H1 (cell line): ENCODE measurements around the gene CPNE5. TPM values are rescaled to one million over a fixed set of nuclear protein-coding genes. Genes with fewer than 3 reads are reported as not detected.

Source experiments
- CTCF ChIA-PET: fragments of 300-600 bp; sonication (Branson Sonifier 250); formaldehyde crosslinking; loops from one replicate; lab custom pipeline; 2021; ENCODE audit not compliant: partially characterized antibody; lab: Charles Lee
- POLR2A ChIA-PET: fragments of 300-600 bp; sonication (Branson Sonifier 250); formaldehyde crosslinking; loops from one replicate; lab custom pipeline; 2021; ENCODE audit warnings: inconsistent platforms; ENCODE audit not compliant: partially characterized antibody; lab: Charles Lee
- DNase-seq, 2 experiments: peaks; one replicate each; pipeline versions ENCODE4 v3.0.0 to v3.0.0-alpha.2; 2010 to 2022; ENCODE audit warnings: low spot score in 2 of 2, low read depth in 1 of 2, mixed read lengths in 1 of 2
- FAIRE-seq: peaks from 2 replicates; lab custom pipeline; 2011; peaks lifted over from hg19 to GRCh38; lab: Jason Lieb, UNC
- H2AFZ ChIP-seq: 2 replicates; pipeline ENCODE4 v1.8.1; 2012; ENCODE audit warnings: low read length, inconsistent platforms
- H2AK5ac ChIP-seq: 2 replicates; pipeline ENCODE4 v1.6.1; 2013; ENCODE audit warnings: low read depth, low read length
- H2BK120ac ChIP-seq: replicated peaks from 2 replicates; pipeline ENCODE3; 2013; ENCODE audit warnings: low read depth, low read length, inconsistent platforms
- H2BK12ac ChIP-seq: 2 replicates; pipeline ENCODE4 v1.6.1; 2013; ENCODE audit warnings: low read depth, low read length
- H2BK15ac ChIP-seq: 2 replicates; pipeline ENCODE4 v1.6.1; 2013; ENCODE audit warnings: low read length
- H2BK20ac ChIP-seq: 2 replicates; pipeline ENCODE4 v1.6.1; 2013; ENCODE audit warnings: low read length
- H2BK5ac ChIP-seq: 2 replicates; pipeline ENCODE4 v1.6.1; 2013; ENCODE audit warnings: low read depth, low read length
- H3K14ac ChIP-seq: 2 replicates; pipeline ENCODE4 v1.6.1; 2013; ENCODE audit warnings: inconsistent platforms; ENCODE audit not compliant: insufficient read length
- H3K18ac ChIP-seq: 2 replicates; pipeline ENCODE4 v1.6.1; 2013; ENCODE audit warnings: low read length; ENCODE audit errors: extremely low read depth
- H3K23ac ChIP-seq: 2 replicates; pipeline ENCODE4 v1.6.1; 2013; ENCODE audit warnings: inconsistent platforms; ENCODE audit not compliant: insufficient read length
- H3K23me2 ChIP-seq: 2 replicates; pipeline ENCODE4 v1.6.1; 2013; ENCODE audit warnings: low read depth, low read length
- H3K27ac ChIP-seq: 2 replicates; pipeline ENCODE4 v1.6.1; 2011; ENCODE audit warnings: low read depth, low read length, inconsistent platforms
- H3K27me3 ChIP-seq, 4 experiments: replicated peaks in 1 of 4; 1 replicate in 1 of 4; 2 replicates in 3 of 4; pipeline versions ENCODE4 v1.6.1 to v1.8.1; 2011 to 2013; ENCODE audit warnings: low read length in 3 of 4, mild to moderate bottlenecking in 3 of 4, inconsistent platforms in 2 of 4, mixed read lengths in 2 of 4, moderate library complexity in 1 of 4; ENCODE audit not compliant: control insufficient read depth in 3 of 4, insufficient read depth in 3 of 4; ENCODE audit errors: extremely low read depth in 1 of 4
- H3K36me3 ChIP-seq, 4 experiments: 2 replicates each; pipeline versions ENCODE4 v1.6.1 to v1.8.1; 2011 to 2013; ENCODE audit warnings: mild to moderate bottlenecking in 4 of 4, low read length in 3 of 4, moderate library complexity in 2 of 4, control low read depth in 1 of 4, inconsistent platforms in 1 of 4; ENCODE audit not compliant: insufficient read depth in 4 of 4, control insufficient read depth in 2 of 4
- H3K4ac ChIP-seq: replicated peaks from 2 replicates; pipeline ENCODE3; 2013; ENCODE audit warnings: low read length, low read depth, mixed read lengths, inconsistent platforms; ENCODE audit not compliant: insufficient read length
- H3K4me1 ChIP-seq, 4 experiments: replicated peaks in 1 of 4; 1 replicate in 1 of 4; 2 replicates in 3 of 4; pipeline versions ENCODE4 v1.6.1 to v1.8.1; 2011 to 2013; ENCODE audit warnings: low read length in 3 of 4, inconsistent platforms in 2 of 4, mixed read lengths in 1 of 4; ENCODE audit not compliant: insufficient read depth in 4 of 4, control insufficient read depth in 3 of 4
- H3K4me2 ChIP-seq, 2 experiments: 2 replicates each; pipeline versions ENCODE4 v1.6.1 to v1.8.1; 2011 to 2013; ENCODE audit warnings: low read depth in 2 of 2, low read length in 2 of 2, control low read depth in 1 of 2, inconsistent platforms in 1 of 2, mild to moderate bottlenecking in 1 of 2; ENCODE audit not compliant: insufficient read depth in 1 of 2
- H3K4me3 ChIP-seq, 4 experiments: fragments of 200-600, 300-600 bp in 1 of 4; sonication (generic), shearing (Covaris generic), sonication (Bioruptor Twin) in 1 of 4; 2 replicates each; pipeline versions ENCODE4 v1.5.1 to v1.8.1; 2011 to 2016; ENCODE audit warnings: low read length in 4 of 4, low read depth in 3 of 4, control low read depth in 2 of 4, inconsistent platforms in 2 of 4, mild to moderate bottlenecking in 2 of 4, mixed read lengths in 1 of 4, moderate library complexity in 1 of 4; ENCODE audit not compliant: insufficient read depth in 2 of 4; ENCODE audit errors: extremely low read depth in 1 of 4
- H3K56ac ChIP-seq: replicated peaks from 2 replicates; pipeline ENCODE3; 2013; ENCODE audit warnings: low read depth, mild to moderate bottlenecking, mixed read lengths, low read length, inconsistent platforms; ENCODE audit not compliant: insufficient read length
- H3K79me1 ChIP-seq: 2 replicates; pipeline ENCODE4 v1.6.1; 2013; ENCODE audit warnings: low read depth, low read length, control low read depth
- H3K79me2 ChIP-seq, 2 experiments: 2 replicates each; pipeline versions ENCODE4 v1.6.1 to v1.8.1; 2012 to 2013; ENCODE audit warnings: low read length in 2 of 2, mild to moderate bottlenecking in 2 of 2, inconsistent platforms in 1 of 2; ENCODE audit not compliant: insufficient read depth in 2 of 2, control insufficient read depth in 1 of 2
- H3K9ac ChIP-seq, 4 experiments: replicated peaks in 1 of 4; 1 replicate in 1 of 4; 2 replicates in 3 of 4; pipeline versions ENCODE4 v1.6.1 to v1.8.1; 2011 to 2013; ENCODE audit warnings: low read depth in 3 of 4, low read length in 3 of 4, control low read depth in 2 of 4, mild to moderate bottlenecking in 2 of 4, moderate library complexity in 2 of 4, inconsistent platforms in 1 of 4; ENCODE audit errors: extremely low read depth in 1 of 4
- H3K9me3 ChIP-seq, 2 experiments: 2 replicates each; pipeline versions ENCODE4 v1.6.1 to v1.8.1; 2012 to 2013; ENCODE audit warnings: mild to moderate bottlenecking in 2 of 2, moderate library complexity in 2 of 2, control low read depth in 1 of 2, inconsistent platforms in 1 of 2, low read depth in 1 of 2, low read length in 1 of 2, mixed read lengths in 1 of 2; ENCODE audit not compliant: insufficient read depth in 2 of 2
- H4K20me1 ChIP-seq, 2 experiments: replicated peaks in 1 of 2; 2 replicates each; pipeline versions ENCODE3 to v1.8.1; 2011 to 2013; ENCODE audit warnings: inconsistent platforms in 2 of 2, low read length in 2 of 2, mild to moderate bottlenecking in 1 of 2; ENCODE audit not compliant: insufficient read depth in 2 of 2, control insufficient read depth in 1 of 2
- H4K5ac ChIP-seq: 2 replicates; pipeline ENCODE4 v1.6.1; 2013; ENCODE audit warnings: low read length, low read depth, mixed read lengths, inconsistent platforms; ENCODE audit not compliant: insufficient read length
- H4K8ac ChIP-seq: 2 replicates; pipeline ENCODE4 v1.8.0; 2013; ENCODE audit warnings: mild to moderate bottlenecking, moderate library complexity, low read length, inconsistent platforms; ENCODE audit not compliant: insufficient read depth; ENCODE audit errors: extremely low read depth
- H4K91ac ChIP-seq: replicated peaks from 2 replicates; pipeline ENCODE3; 2013; ENCODE audit warnings: low read length, mixed read lengths, inconsistent platforms; ENCODE audit not compliant: insufficient read length
- ASH2L ChIP-seq: fragments of 200-600, 300-600 bp; sonication (generic); IDR thresholded peaks from one replicate; pipeline ENCODE4 v1.7.1; 2017; ENCODE audit warnings: low read length
- ATF3 ChIP-seq: IDR thresholded peaks from 2 replicates; pipeline ENCODE4 v1.6.1; 2011; ENCODE audit warnings: low read depth, mild to moderate bottlenecking, low read length; ENCODE audit not compliant: insufficient read depth
- CHD1 ChIP-seq: IDR thresholded peaks from 2 replicates; pipeline ENCODE4 v1.6.1; 2012; ENCODE audit warnings: low read depth, low read length, improper control_type of control experiment
- EZH2 ChIP-seq: fragments of 200-600 bp; sonication (generic); IDR thresholded peaks from 2 replicates; pipeline ENCODE4 v1.7.1; 2012; ENCODE audit warnings: low read depth, mild to moderate bottlenecking, moderate library complexity, low read length, inconsistent platforms; ENCODE audit not compliant: severe bottlenecking
- KDM4A ChIP-seq: IDR thresholded peaks from one replicate; pipeline ENCODE4 v1.7.1; 2012; ENCODE audit warnings: low read depth, mild to moderate bottlenecking, moderate library complexity, low read length, inconsistent platforms; ENCODE audit not compliant: severe bottlenecking
- POLR2A ChIP-seq, 2 experiments: IDR thresholded peaks; 1 replicate in 1 of 2; 2 replicates in 1 of 2; pipeline ENCODE4 v1.6.1; 2011; ENCODE audit warnings: low read depth in 2 of 2, low read length in 2 of 2, mild to moderate bottlenecking in 2 of 2; ENCODE audit errors: control extremely low read depth in 1 of 2
- RFX5 ChIP-seq: IDR thresholded peaks from 2 replicates; pipeline ENCODE4 v1.6.1; 2011; ENCODE audit warnings: low read depth, low read length, improper control_type of control experiment, borderline replicate concordance
- RNF2 ChIP-seq: fragments of 200-900, 300-1000 bp; sonication (generic); IDR thresholded peaks from 2 replicates; pipeline ENCODE4 v1.7.1; 2016; ENCODE audit warnings: borderline replicate concordance, low read depth, mild to moderate bottlenecking, antibody characterized with exemption, low read length; ENCODE audit not compliant: poor library complexity, severe bottlenecking; ENCODE audit errors: missing control alignments
- SIX5 ChIP-seq: IDR thresholded peaks from 2 replicates; pipeline ENCODE4 v1.6.1; 2011; ENCODE audit warnings: mild to moderate bottlenecking, low read depth, low read length
- SP2 ChIP-seq: IDR thresholded peaks from 2 replicates; pipeline ENCODE4 v1.6.1; 2012; ENCODE audit warnings: mild to moderate bottlenecking, low read length, inconsistent platforms
- SP4 ChIP-seq: IDR thresholded peaks from 2 replicates; pipeline ENCODE4 v1.6.1; 2012; ENCODE audit warnings: low read length, inconsistent platforms
- TAF1 ChIP-seq: IDR thresholded peaks from 2 replicates; pipeline ENCODE4 v1.6.1; 2011; ENCODE audit warnings: mild to moderate bottlenecking, low read depth, low read length
- TBP ChIP-seq: IDR thresholded peaks from 2 replicates; pipeline ENCODE4 v1.6.1; 2011; ENCODE audit warnings: low read depth, low read length, improper control_type of control experiment
- TEAD4 ChIP-seq: IDR thresholded peaks from 2 replicates; pipeline ENCODE4 v1.6.1; 2012; ENCODE audit warnings: low read depth, low read length, inconsistent platforms, mixed read lengths
- WGBS, 2 experiments: shearing (Covaris generic) in 1 of 2; methylation state at CpG; one replicate each; pipeline versions ENCODE4 v1.1.6 to v1.1.7; 2013 to 2015; ENCODE audit warnings: low lambda C conversion rate in 2 of 2, mixed read lengths in 2 of 2, inconsistent platforms in 1 of 2, low coverage in 1 of 2, missing lambda C conversion rate in 1 of 2; ENCODE audit not compliant: insufficient replicate concordance in 2 of 2, insufficient coverage in 1 of 2, insufficient read length in 1 of 2; ENCODE audit errors: extremely low coverage in 1 of 2, missing lambda C conversion rate in 1 of 2; 5-methylcytosine and 5-hydroxymethylcytosine counted together
- polyA plus RNA-seq, 7 experiments: library from polyadenylated mRNA; depleted of rRNA in 3 of 7; stranded (reverse) in 5 of 7; unstranded in 2 of 7; fragments of >200 nt in 5 of 7; fragments of 200-250 nt in 2 of 7; gene quantifications; 1 replicate in 5 of 7; 2 replicates in 1 of 7; 4 replicates in 1 of 7; pipeline versions ENCODE4 v1.2.1 to v1.2.3, GENCODE V29; 2011 to 2013; ENCODE audit warnings: missing spikeins in 2 of 7, mixed read lengths in 2 of 7
- total RNA-seq: library from RNA; stranded (reverse); fragmentation: NEBNext Ultra II Directional; extraction: Animal tissue kit (Norgen Biotek cat#: 25700); gene quantifications from 2 replicates; pipeline ENCODE4 v1.2.1, GENCODE V29; 2021
- TF ChIP-seq, protein P1 (sequence below): IDR thresholded peaks from 2 replicates; pipeline ENCODE4 v1.6.1; 2012; ENCODE audit warnings: inconsistent platforms

The CPNE5 gene
- total and polyA plus RNA-seq, 2 of the 8 experiments (the other 6 are each of a cell fraction or from before 2014, with no cell fraction given) = 0.88 to 1.8 TPM

DNA sequence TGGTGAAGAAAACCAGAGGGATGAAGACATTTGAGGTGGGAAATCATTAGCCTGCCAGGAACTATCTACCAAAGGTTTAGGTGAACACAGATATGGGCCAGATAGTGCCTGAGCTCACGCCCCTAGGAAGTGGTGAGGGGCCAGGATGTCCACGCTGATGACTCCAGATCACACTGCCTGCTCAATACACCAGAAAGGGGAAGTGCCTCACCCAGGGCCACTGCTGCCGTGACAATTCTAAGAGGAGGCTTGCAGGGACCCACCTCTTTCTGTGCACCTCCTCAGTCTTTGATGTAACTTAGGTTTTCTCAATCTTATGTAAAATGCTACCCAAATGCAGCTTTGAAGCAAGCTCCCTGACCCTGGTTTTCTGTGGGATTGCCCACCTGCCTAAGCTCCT is 147.0 kb downstream of the CPNE5 start:
- Histone ChIP-seq H3K9ac (no peak overlapping the region), H4K20me1 (no peaks in the 10 kb centered on the region), H3K9me3 (no peaks in the 10 kb centered on the region), H2AFZ (no peak overlapping the region), H3K4me2 (no peak overlapping the region), H2BK20ac (no peak overlapping the region), H3K27me3 (no peaks in the 10 kb centered on the region), H3K23ac (no peak overlapping the region), H3K18ac (no peak overlapping the region), H2AK5ac (no peak overlapping the region), H3K14ac (no peak overlapping the region), H3K79me1 (no peaks in the 10 kb centered on the region), H2BK5ac (no peak overlapping the region), H2BK120ac (no peak overlapping the region), H3K4me1 (no peaks in the 10 kb centered on the region), H3K36me3 (peaks cover 0 to 3% (median 0%) of the 10 kb centered on the region in 4 experiments; a peak in 1 of 8 replicates), H4K5ac (no peak overlapping the region), H3K4ac (no peak overlapping the region), H4K91ac (no peak overlapping the region), H4K8ac (no peak overlapping the region), H3K23me2 (no peaks in the 10 kb centered on the region), H3K56ac (no peak overlapping the region), H2BK15ac (no peak overlapping the region), H2BK12ac (no peak overlapping the region), H3K79me2 (no peaks in the 10 kb centered on the region), H3K27ac (no peak overlapping the region), H3K4me3 (no peak overlapping the region)
- DNase-seq (no peak), FAIRE-seq (no peak)
- CTCF ChIA-PET = interaction anchor here (0.8 to 2.2 kb wide), 8 partner anchors 8 to 80 kb away, joined by 3 to 9 read pairs (median 6); partner anchors contain the start of gene CDKN1A
- 97% methylated on average over 3 of the region's 3 CpGs; no CpG with 5 or more reads in 1 of the 2 experiments for WGBS, 2 experiments
- POLR2A ChIA-PET = interaction anchor here (0.9 to 1.3 kb wide), 2 partner anchors 9 to 14 kb away, joined by 4 to 7 read pairs; partner anchors contain the start of gene CDKN1A
- no peak for TF ChIP-seq SIX5
- TF ChIP-seq TEAD4 = no peak
- TF ChIP-seq CHD1 = no peak
- TF ChIP-seq TAF1 = no peak
- TF ChIP-seq KDM4A = no peak
- no peak for TF ChIP-seq ASH2L
- no peak for TF ChIP-seq POLR2A (IDR thresholded peaks at IDR 0.05; ENCODE audit: control extremely low read depth in 1 of 2, low read depth in 2 of 2, low read length in 2 of 2)
- no peak for TF ChIP-seq SP2
- no peak for TF ChIP-seq RFX5
- no peak for TF ChIP-seq SP4
- no peak for TF ChIP-seq EZH2
- no peak for TF ChIP-seq TBP
- TF ChIP-seq RNF2 = no peak
- TF ChIP-seq ATF3 = no peak
- TF ChIP-seq, protein P1, sequence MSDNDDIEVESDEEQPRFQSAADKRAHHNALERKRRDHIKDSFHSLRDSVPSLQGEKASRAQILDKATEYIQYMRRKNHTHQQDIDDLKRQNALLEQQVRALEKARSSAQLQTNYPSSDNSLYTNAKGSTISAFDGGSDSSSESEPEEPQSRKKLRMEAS = no peak
